K562 (cell line): ENCODE results near the gene TEX14. TPM values are rescaled to one million over a fixed set of nuclear protein-coding genes. Genes with fewer than 3 reads are reported as not detected.

Experiments
- CHD2 ChIP-seq: IDR thresholded peaks from 2 replicates; pipeline ENCODE4 v1.6.1; 2011; ENCODE audit warnings: low read depth, low read length
- CREB3 ChIP-seq: fragments of 450-650 bp; conservative IDR thresholded peaks from 2 replicates; pipeline ENCODE4 v1.6.1; 2016; ENCODE audit warnings: missing genetic modification characterization, low read depth, mild to moderate bottlenecking, missing compliant biosample characterization, moderate library complexity
- CREM ChIP-seq: IDR thresholded peaks from 2 replicates; pipeline ENCODE4 v1.6.1; 2014; ENCODE audit warnings: antibody characterized with exemption, low read depth
- FOXJ3 ChIP-seq: sonication (generic); formaldehyde crosslinking; IDR thresholded peaks from 2 replicates; pipeline ENCODE4 v1.4.0; 2020; ENCODE audit warnings: mild to moderate bottlenecking, missing genetic modification reagents
- HCFC1 ChIP-seq: IDR thresholded peaks from 2 replicates; pipeline ENCODE4 v1.6.1; 2012; ENCODE audit warnings: low read depth, low read length, improper control_type of control experiment
- HDAC1 ChIP-seq, 2 experiments: fragments of 450-650 bp; IDR thresholded peaks; 2 replicates each; pipeline ENCODE4 v1.6.1; 2016 to 2017; ENCODE audit warnings: inconsistent platforms in 1 of 2, mild to moderate bottlenecking in 1 of 2, moderate library complexity in 1 of 2
- KLF6 ChIP-seq: fragments of 250-450 bp; sonication (Bioruptor Pico); IDR thresholded peaks from 2 replicates; pipeline ENCODE4 v1.4.0; 2020; ENCODE audit warnings: mild to moderate bottlenecking, moderate library complexity, borderline replicate concordance
- MAZ ChIP-seq, 2 experiments: fragments of 450-650 bp in 1 of 2; sonication (generic) in 1 of 2; formaldehyde crosslinking; IDR thresholded peaks in 1 of 2; conservative IDR thresholded peaks in 1 of 2; 2 replicates each; pipeline versions ENCODE4 v1.4.0 to v1.5.0; 2020; ENCODE audit warnings: mild to moderate bottlenecking in 1 of 2, missing genetic modification reagents in 1 of 2
- NCOR1 ChIP-seq: fragments of 450-650 bp; IDR thresholded peaks from 2 replicates; pipeline ENCODE4 v1.6.1; 2016; ENCODE audit warnings: mild to moderate bottlenecking, moderate library complexity
- PATZ1 ChIP-seq: fragments of 250-450 bp; sonication (Bioruptor Pico); IDR thresholded peaks from 2 replicates; pipeline ENCODE4 v1.5.0; 2020; ENCODE audit warnings: mild to moderate bottlenecking, borderline replicate concordance
- PHF20 ChIP-seq: fragments of 450-650 bp; IDR thresholded peaks from 2 replicates; pipeline ENCODE4 v1.6.1; 2018; ENCODE audit not compliant: partially characterized antibody
- POLR2H ChIP-seq: IDR thresholded peaks from 2 replicates; pipeline ENCODE4 v1.6.1; 2016; ENCODE audit warnings: missing genetic modification characterization, low read depth, mild to moderate bottlenecking, control low read depth, missing compliant biosample characterization, moderate library complexity
- SIN3A ChIP-seq, 2 experiments: fragments of 150-350 bp in 1 of 2; IDR thresholded peaks; 2 replicates each; pipeline ENCODE4 v1.6.1; 2011 to 2016; ENCODE audit warnings: borderline replicate concordance in 2 of 2, low read depth in 2 of 2, low read length in 2 of 2, mild to moderate bottlenecking in 2 of 2, moderate library complexity in 2 of 2; ENCODE audit not compliant: control insufficient read depth in 1 of 2
- TGIF2 ChIP-seq: sonication (generic); formaldehyde crosslinking; IDR thresholded peaks from 2 replicates; pipeline ENCODE4 v1.8.1; 2022; ENCODE audit warnings: mild to moderate bottlenecking, missing genetic modification reagents, moderate library complexity
- VEZF1 ChIP-seq: fragments of 200-800 bp; sonication (Bioruptor generic); IDR thresholded peaks from 2 replicates; pipeline ENCODE4 v1.6.1; 2017; ENCODE audit warnings: missing genetic modification characterization, missing compliant biosample characterization
- ZNF589 ChIP-seq: fragments of 200-800 bp; sonication (Bioruptor generic); IDR thresholded peaks from 2 replicates; pipeline ENCODE4 v1.6.1; 2016; ENCODE audit warnings: low read depth, missing genetic modification characterization, missing compliant biosample characterization
- polyA plus RNA-seq, 8 experiments: library from polyadenylated mRNA; depleted of rRNA in 4 of 8; stranded (reverse) in 5 of 8; unstranded in 3 of 8; fragments of >200 nt; fragmentation: Nextera tagmentation in 2 of 8; fragmentation: Illumina TruSeq in 1 of 8; extraction: Ambion mirVana in 2 of 8; extraction: Trizol in 1 of 8; gene quantifications; 2 replicates each; pipeline versions ENCODE4 v1.2.1 to v1.2.3, GENCODE V29; 2011 to 2014; ENCODE audit warnings: inconsistent platforms in 1 of 8, missing spikeins in 1 of 8
- total RNA-seq, 7 experiments: library from RNA; depleted of rRNA in 6 of 7; stranded (reverse); fragments of >200 nt in 6 of 7; fragmentation: Illumina TruSeq in 2 of 7; extraction: Trizol in 2 of 7; gene quantifications; 2 replicates each; pipeline versions ENCODE4 v1.2.1 to v1.2.3, GENCODE V29; 2011 to 2021; ENCODE audit warnings: low replicate concordance in 1 of 7
- TF ChIP-seq, protein P1 (sequence below): fragments of 250-450 bp; sonication (Bioruptor Pico); IDR thresholded peaks from 2 replicates; pipeline ENCODE4 v1.5.0; 2021; ENCODE audit warnings: mild to moderate bottlenecking, borderline replicate concordance
- TF ChIP-seq, protein P2 (sequence below): sonication (generic); formaldehyde crosslinking; IDR thresholded peaks from 2 replicates; pipeline ENCODE4 v1.8.0; 2022; ENCODE audit warnings: missing genetic modification reagents, mild to moderate bottlenecking, borderline replicate concordance

TEX14 gene
- total and polyA plus RNA-seq, 9 of the 15 experiments (the other 6 are each of a cell fraction or from before 2014, with no cell fraction given), result 0.05 to 0.12 (median 0.09) TPM; not detected in 1

DNA sequence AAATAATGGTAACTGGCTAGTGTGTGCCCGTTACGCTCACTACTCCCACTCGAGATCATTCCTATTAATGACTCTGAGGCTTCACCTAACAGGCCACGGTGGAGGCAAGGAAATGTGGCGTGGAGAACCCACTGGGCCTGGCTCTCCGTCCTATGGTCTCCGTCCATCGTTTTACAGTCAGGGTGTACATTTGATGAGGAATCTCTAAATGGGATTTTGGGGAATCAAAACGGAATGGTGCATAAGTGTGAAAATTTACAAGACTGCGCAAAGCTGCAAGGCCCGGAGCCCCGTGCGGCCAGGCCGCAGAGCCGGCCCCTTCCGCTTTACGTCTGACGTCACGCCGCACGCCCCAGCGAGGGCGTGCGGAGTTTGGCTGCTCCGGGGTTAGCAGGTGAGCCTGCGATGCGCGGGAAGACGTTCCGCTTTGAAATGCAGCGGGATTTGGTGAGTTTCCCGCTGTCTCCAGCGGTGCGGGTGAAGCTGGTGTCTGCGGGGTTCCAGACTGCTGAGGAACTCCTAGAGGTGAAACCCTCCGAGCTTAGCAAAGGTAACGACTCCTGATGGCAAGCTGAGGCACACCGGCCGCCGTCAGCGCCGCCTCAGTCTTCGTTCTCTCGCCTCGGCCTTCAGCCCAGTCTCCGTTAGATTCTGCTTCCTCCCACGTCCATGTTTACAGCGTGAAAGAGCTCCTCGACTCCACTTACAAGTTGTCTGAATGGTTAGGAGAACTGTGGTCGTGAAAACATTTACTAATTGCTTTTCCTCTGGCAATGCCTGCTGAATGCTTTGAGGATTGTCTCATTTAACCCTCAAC, 602 bp upstream of the TEX14 start, which contains the start of gene RAD51C (continued):
- TF ChIP-seq PHF20 (peak; percentile 86), CHD2 (peak; percentile 87), NCOR1 (no peak), CREB3 (tag) (peak; percentile 88), HDAC1 (IDR thresholded peaks at IDR 0.05) (0 out of 4 replicates have a peak, but pooled peaks of 1 of the 2 experiments have one; percentile 65), ZNF589 (CRISPR knock-in tag) (peak; percentile 94), CREM (peak; percentile 93), TGIF2 (CRISPR knock-in tag) (0 out of 2 replicates have a peak, but pooled peaks have one; percentile 23), HCFC1 (peak; percentile 33; the same call in 1 of the 2 replicates), FOXJ3 (CRISPR knock-in tag) (no peak), KLF6 (peak; percentile 24; the same call in 1 of the 2 replicates), MAZ (CRISPR knock-in tag; conservative IDR thresholded peaks at IDR 0.05 in 1 of 2, IDR thresholded peaks at IDR 0.05 in 1 of 2) (peak; percentile 51 to 77; a peak in 3 of 4 replicates), VEZF1 (CRISPR knock-in tag) (peak; percentile 63), PATZ1 (CRISPR knock-in tag) (no peak), POLR2H (peak; percentile 91), SIN3A (IDR thresholded peaks at IDR 0.05; ENCODE audit: borderline replicate concordance in 2 of 2, control insufficient read depth in 1 of 2, low read depth in 2 of 2, low read length in 2 of 2) (peak in 1 of 2 experiments; percentile 62; a peak in 1 of 4 replicates)
- TF ChIP-seq, protein P1, sequence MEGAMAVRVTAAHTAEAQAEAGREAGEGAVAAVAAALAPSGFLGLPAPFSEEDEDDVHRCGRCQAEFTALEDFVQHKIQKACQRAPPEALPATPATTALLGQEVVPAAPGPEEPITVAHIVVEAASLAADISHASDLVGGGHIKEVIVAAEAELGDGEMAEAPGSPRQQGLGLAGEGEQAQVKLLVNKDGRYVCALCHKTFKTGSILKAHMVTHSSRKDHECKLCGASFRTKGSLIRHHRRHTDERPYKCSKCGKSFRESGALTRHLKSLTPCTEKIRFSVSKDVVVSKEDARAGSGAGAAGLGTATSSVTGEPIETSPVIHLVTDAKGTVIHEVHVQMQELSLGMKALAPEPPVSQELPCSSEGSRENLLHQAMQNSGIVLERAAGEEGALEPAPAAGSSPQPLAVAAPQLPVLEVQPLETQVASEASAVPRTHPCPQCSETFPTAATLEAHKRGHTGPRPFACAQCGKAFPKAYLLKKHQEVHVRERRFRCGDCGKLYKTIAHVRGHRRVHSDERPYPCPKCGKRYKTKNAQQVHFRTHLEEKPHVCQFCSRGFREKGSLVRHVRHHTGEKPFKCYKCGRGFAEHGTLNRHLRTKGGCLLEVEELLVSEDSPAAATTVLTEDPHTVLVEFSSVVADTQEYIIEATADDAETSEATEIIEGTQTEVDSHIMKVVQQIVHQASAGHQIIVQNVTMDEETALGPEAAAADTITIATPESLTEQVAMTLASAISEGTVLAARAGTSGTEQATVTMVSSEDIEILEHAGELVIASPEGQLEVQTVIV, result no peak
- TF ChIP-seq, protein P2, sequence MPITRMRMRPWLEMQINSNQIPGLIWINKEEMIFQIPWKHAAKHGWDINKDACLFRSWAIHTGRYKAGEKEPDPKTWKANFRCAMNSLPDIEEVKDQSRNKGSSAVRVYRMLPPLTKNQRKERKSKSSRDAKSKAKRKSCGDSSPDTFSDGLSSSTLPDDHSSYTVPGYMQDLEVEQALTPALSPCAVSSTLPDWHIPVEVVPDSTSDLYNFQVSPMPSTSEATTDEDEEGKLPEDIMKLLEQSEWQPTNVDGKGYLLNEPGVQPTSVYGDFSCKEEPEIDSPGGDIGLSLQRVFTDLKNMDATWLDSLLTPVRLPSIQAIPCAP (CRISPR knock-in tag), result no peak
